Measurements from ENCODE around the gene PKNOX2. TPM values are rescaled to one million over a fixed set of nuclear protein-coding genes. Genes with fewer than 3 reads are reported as not detected.

The PKNOX2 gene
- total RNA-seq, 4 donors from 2014 or later: 1.5 to 8.2 (median 3.6) TPM

GRCh38 chr11:125394296-125394695 lies 229.7 kb downstream of the PKNOX2 start:
- TF ChIP-seq EP300 (IDR thresholded peaks at IDR 0.05): no peak
- TF ChIP-seq CTCF (IDR thresholded peaks at IDR 0.05): no peak
- no peak for TF ChIP-seq POLR2AphosphoS5 (IDR thresholded peaks at IDR 0.05)
- TF ChIP-seq POLR2A (IDR thresholded peaks at IDR 0.05): no peak

GRCh38 chr11:125397421-125397820 lies 232.9 kb downstream of the PKNOX2 start:
- Histone ChIP-seq H3K9me3 (no peaks in the 10 kb centered on the region), H3K4me1 (no peaks in the 10 kb centered on the region), H3K36me3 (peaks cover 5% of the 10 kb centered on the region), H3K27me3 (no peaks in the 10 kb centered on the region), H3K4me3 (no peak overlapping the region), H3K27ac (no peak overlapping the region)
- no peak for DNase-seq (ENCODE audit: low spot score in 2 of 2)
- no peak for TF ChIP-seq EP300 (IDR thresholded peaks at IDR 0.05)
- TF ChIP-seq POLR2AphosphoS5 (IDR thresholded peaks at IDR 0.05): no peak
- no peak for TF ChIP-seq POLR2A (IDR thresholded peaks at IDR 0.05)
- TF ChIP-seq CTCF (IDR thresholded peaks at IDR 0.05): no peak
- WGBS: 83% methylated on average over 3 of the region's 5 CpGs

More at GRCh38 chr11:125394296-125394695, 229.7 kb downstream of the PKNOX2 start:
- Histone ChIP-seq H3K36me3 (peaks cover 5% of the 10 kb centered on the region), H3K27me3 (no peaks in the 10 kb centered on the region), H3K4me3 (no peak overlapping the region), H3K9me3 (no peaks in the 10 kb centered on the region), H3K4me1 (no peaks in the 10 kb centered on the region), H3K27ac (no peak overlapping the region)
- WGBS: 69% methylated on average over 2 of the region's 2 CpGs
- DNase-seq (ENCODE audit: low spot score in 2 of 2): no peak

- Histone ChIP-seq H3K9me3 (no peaks in the 10 kb centered on the region), H3K36me3 (peaks cover 5% of the 10 kb centered on the region), H3K4me1 (no peaks in the 10 kb centered on the region), H3K4me3 (no peak overlapping the region), H3K27me3 (no peaks in the 10 kb centered on the region), H3K27ac (no peak overlapping the region)
- TF ChIP-seq CTCF (IDR thresholded peaks at IDR 0.05) (no peak), EP300 (IDR thresholded peaks at IDR 0.05) (no peak), POLR2AphosphoS5 (IDR thresholded peaks at IDR 0.05) (no peak), POLR2A (IDR thresholded peaks at IDR 0.05) (no peak)
- DNase-seq (ENCODE audit: low spot score in 2 of 2): peak in 1 of 2 donors; percentile 11
- 75% methylated on average over 3 of the region's 4 CpGs for WGBS
Measured at GRCh38 chr11:125398475-125398874, 233.9 kb downstream of the PKNOX2 start.

- 81% methylated on average over 12 of the region's 12 CpGs for WGBS
- DNase-seq (ENCODE audit: low spot score in 2 of 2): no peak
- Histone ChIP-seq H3K9me3 (no peaks in the 10 kb centered on the region), H3K36me3 (peaks cover 5% of the 10 kb centered on the region), H3K27ac (no peak overlapping the region), H3K27me3 (peaks cover 5% of the 10 kb centered on the region), H3K4me1 (no peaks in the 10 kb centered on the region), H3K4me3 (no peak overlapping the region)
- TF ChIP-seq EP300 (IDR thresholded peaks at IDR 0.05) (no peak), POLR2AphosphoS5 (IDR thresholded peaks at IDR 0.05) (no peak), POLR2A (IDR thresholded peaks at IDR 0.05) (no peak), CTCF (IDR thresholded peaks at IDR 0.05) (no peak)
Measured at GRCh38 chr11:125398994-125399640, 234.6 kb downstream of the PKNOX2 start.

- H3K4me3 ChIP-seq: no peak overlapping the region
- H3K9me3 ChIP-seq: no peaks in the 10 kb centered on the region
- peaks cover 8% of the 10 kb centered on the region for H3K27me3 ChIP-seq
- peaks cover 7% of the 10 kb centered on the region for H3K4me1 ChIP-seq
- no peak overlapping the region for H3K27ac ChIP-seq
- H3K36me3 ChIP-seq: peaks cover 5% of the 10 kb centered on the region
- TF ChIP-seq POLR2A (IDR thresholded peaks at IDR 0.05): no peak
- no peak for TF ChIP-seq POLR2AphosphoS5 (IDR thresholded peaks at IDR 0.05)
- no peak for TF ChIP-seq EP300 (IDR thresholded peaks at IDR 0.05)
- TF ChIP-seq CTCF (IDR thresholded peaks at IDR 0.05): no peak
- WGBS: 88% methylated on average over 6 of the region's 6 CpGs
- DNase-seq (ENCODE audit: low spot score in 2 of 2): no peak
Measured at GRCh38 chr11:125399945-125400344, 235.4 kb downstream of the PKNOX2 start.

Data from suprapubic skin (tissue), 4 donors.